Activated CD8-positive, alpha-beta memory T cell treated with anti-CD3 and anti-CD28 coated beads for 4 hours (primary cell): Measurements from ENCODE around the gene PDGFRA.
"Not testable (repeated sequence)": the region's sequence is repeated elsewhere in the genome, so short reads cannot be mapped to it uniquely, and the experiment has no call there.

Experiments
- DNase-seq, 2 donors: peaks; one replicate each; pipeline ENCODE4 v3.0.0-alpha.2; 2020; ENCODE audit warnings: low read depth in 2 of 2

Gene PDGFRA

GRCh38 chr4:54320826-54321685, 92.0 kb downstream of the PDGFRA start:
- no peak for DNase-seq

- DNase-seq: no peak
Measured at GRCh38 chr4:54322818-54323417, 93.8 kb downstream of the PDGFRA start.

- DNase-seq: no peak
Measured at GRCh38 chr4:54330896-54331295, 101.8 kb downstream of the PDGFRA start.

- DNase-seq: no peak
Measured at GRCh38 chr4:54332542-54332941, 103.4 kb downstream of the PDGFRA start.

GRCh38 chr4:54333657-54334056, 104.6 kb downstream of the PDGFRA start:
- DNase-seq: no peak

- not testable (repeated sequence) for DNase-seq
Measured at GRCh38 chr4:54334769-54335168, 105.7 kb downstream of the PDGFRA start.

GRCh38 chr4:54337009-54337408, 107.9 kb downstream of the PDGFRA start:
- no peak for DNase-seq

GRCh38 chr4:54342067-54342466, 113.0 kb downstream of the PDGFRA start:
- DNase-seq: not testable (repeated sequence)
